HG02943 (cell line): ENCODE data around the gene NOTCH2NLA.
"Not testable (repeated sequence)": the region's sequence is repeated elsewhere in the genome, so short reads cannot be mapped to it uniquely, and the experiment has no call there.

Source experiments
- ATAC-seq: cut with Tn5 transposase; IDR thresholded peaks from one replicate; pipeline ENCODE4 v1.9.1; 2021; ENCODE audit warnings: mild to moderate bottlenecking, low read depth, moderate library complexity; ENCODE audit not compliant: unreplicated experiment

The NOTCH2NLA gene

GRCh38 chr1:146228710-146229477 lies at the start of gene NOTCH2NLA:
Gene NOTCH2NLA, minus strand, starts transcription at chr1:146229021. Its CDS starts 39,684 bp downstream, at chr1:146189337.
- not testable (repeated sequence) for ATAC-seq

DNA sequence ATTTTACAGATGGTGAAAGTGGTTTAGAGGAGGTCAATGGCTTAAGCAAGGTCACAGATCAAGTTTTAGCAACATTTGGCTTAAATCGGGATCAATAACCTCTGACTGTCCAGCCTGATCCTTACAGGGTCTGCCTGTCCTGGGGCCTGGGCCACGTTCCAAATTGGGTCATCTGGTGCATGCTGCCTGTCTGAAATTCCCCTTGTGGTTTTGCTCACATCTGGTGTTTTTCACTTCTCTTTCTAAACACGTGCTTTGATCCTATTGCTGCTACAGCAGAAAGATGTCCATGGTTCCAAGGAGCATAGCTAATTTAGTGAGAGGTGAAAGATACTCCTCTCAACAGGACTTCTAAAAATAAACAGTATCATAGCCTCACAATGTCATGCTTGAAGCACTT lies 49.5 kb upstream of the NOTCH2NLA start:
- peak; percentile 56 for ATAC-seq

GRCh38 chr1:146277087-146277486 lies 48.3 kb upstream of the NOTCH2NLA start:
- ATAC-seq: not testable (repeated sequence)

DNA sequence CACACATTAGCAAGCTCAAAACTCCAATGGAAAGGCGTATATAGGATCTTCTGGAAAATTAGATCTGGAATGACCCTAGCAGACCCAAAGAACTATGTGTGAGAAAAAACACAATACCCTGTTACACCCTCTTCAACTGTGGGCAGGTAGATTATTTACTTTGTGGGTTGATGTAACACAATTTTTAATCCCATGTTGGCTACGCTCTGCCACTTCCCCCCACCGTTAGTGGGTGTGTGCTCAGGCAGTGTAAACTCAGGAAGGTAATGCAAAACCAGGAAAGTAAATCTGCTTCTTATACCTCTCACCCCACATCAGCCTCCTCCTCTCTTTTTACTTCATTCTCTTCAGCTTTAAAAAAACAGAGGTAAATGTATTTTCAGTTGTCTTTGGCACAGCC lies 45.3 kb upstream of the NOTCH2NLA start:
- ATAC-seq: not testable (repeated sequence)

DNA sequence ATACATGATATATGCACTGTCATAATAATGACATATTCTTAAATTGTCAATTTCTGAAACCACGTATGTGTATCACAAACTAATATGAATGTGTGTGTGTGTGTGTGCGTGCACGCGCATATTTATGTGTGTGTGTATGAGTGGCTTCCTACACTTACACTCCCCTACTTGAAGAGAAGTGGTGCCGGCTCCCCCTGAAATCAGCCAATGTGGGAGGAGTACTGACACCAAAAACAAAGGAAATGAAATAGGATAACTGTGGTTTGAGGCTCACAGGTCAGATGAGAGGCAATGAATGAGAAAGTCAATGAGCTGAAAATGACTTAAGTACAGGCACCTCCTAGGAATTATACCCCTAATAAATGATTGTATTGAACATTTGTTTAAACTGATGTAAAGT lies 44.4 kb upstream of the NOTCH2NLA start:
- ATAC-seq: not testable (repeated sequence)

DNA sequence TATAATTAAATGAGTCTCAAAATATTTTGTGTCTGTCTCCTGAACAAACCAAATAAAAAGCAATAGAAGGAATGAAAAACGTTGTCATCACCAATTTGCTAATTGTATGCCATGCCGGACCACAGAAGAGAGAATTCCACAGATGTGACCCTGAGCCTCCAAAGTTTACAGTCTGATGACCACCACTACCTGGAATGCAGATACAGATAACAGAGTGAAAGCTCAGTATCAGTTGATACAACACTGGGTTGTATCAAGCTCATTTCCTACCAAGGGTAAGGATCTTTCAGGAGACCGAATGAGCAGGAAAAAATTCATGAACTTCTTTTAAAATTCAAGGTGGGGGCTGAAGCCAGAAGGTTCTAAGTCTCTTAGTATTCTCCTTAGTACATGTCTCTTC lies 43.9 kb upstream of the NOTCH2NLA start:
- ATAC-seq: not testable (repeated sequence)

GRCh38 chr1:146271977-146272376 lies 43.2 kb upstream of the NOTCH2NLA start:
- not testable (repeated sequence) for ATAC-seq

DNA sequence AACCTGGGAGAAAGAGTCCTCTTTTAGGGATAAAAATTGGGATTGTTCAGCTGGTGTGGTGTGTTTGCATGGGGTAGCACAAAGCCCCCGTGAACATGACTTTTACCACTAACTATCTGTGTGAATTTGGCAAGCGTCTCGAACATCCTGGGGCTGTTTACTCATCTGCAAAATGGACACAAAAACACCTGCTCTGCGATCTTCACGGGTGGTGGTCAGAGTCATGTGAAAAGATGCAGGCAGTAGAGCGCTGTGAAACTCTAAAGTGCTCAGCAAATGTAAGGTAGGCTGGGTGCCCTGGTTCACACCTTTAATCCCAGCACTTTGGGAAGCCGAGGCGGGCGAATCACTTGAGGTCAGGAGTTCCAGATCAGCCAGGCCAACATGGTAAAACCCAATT lies 41.3 kb upstream of the NOTCH2NLA start:
- not testable (repeated sequence) for ATAC-seq

DNA sequence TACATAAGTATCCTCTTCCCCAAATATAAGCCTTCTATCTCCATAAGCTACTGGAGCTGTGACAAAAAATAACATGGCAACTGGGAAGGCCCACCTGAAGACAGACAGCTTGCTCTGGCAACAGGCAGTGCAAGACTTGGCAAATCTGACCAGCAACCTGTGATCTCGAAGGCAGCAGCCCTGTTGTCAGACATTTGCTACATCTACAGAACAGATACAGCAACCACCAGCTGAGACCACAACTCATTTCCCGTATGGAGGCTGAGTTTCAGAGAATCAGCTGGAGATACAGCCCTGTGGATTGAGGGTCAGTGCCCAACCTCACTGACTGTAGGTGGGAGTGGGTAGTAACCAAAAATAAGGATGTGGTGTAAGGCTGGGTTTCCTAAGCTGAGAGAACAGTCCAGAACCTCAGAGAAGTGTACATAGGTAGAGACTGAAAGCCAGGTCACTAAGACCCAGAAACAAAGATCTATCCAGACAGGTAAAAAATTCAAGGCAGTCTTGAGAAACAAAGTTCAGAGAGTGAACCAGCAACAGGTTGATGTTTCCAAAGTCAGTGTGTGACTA lies 37.4 kb upstream of the NOTCH2NLA start:
- not testable (repeated sequence) for ATAC-seq

DNA sequence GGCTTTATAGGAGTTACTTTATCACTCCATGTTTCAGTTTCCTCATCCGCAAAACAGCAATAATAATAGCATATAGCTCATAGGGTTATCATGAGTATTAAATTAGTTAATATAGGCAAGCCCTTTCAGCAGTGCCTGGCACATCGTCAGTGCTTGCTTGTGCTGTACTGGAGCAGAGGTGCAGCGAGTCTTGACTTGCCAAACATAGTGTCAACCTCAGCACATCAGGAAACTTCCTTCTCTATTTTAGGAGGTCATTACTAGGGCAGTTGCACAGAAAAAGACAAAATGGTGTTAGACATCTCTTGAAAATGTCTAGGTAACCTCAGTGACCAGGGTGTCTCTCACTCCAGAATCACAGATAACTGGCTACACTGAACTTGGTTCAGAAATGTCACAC lies 35.9 kb upstream of the NOTCH2NLA start:
- ATAC-seq: not testable (repeated sequence)

GRCh38 chr1:146260006-146260730 lies 31.3 kb upstream of the NOTCH2NLA start:
- not testable (repeated sequence) for ATAC-seq

- not testable (repeated sequence) for ATAC-seq
These were observed 29.3 kb upstream of the NOTCH2NLA start for GRCh38 chr1:146257992-146258552.

DNA sequence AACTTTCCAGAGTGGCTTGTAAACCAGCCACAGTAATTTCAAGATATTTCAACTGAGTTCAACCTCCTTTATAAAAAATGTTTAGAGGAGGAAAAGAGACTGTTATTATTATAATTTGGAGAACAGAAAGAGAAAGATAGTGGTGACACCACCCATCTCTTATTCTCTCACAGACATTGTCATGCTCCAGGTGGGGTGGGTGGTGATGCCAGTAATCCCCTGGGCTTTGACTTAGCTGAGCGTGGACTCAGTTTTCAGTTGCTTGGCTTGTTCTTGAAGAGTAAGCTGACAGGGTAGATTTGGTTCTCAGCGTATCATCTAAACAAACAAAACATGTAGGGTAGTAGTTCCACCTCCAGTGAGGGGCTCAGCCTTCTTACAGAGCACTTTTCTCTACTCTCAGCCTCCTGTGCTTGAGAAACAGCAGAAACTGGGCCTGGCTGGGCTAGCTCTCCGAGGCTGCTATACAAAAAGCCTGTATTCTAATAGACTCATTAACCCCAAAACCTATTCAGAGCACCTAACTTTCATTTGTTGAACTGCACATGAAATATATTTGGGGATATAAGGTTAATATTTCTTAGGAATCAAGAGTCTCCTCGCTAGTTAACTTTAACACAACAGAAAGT lies 25.9 kb upstream of the NOTCH2NLA start:
- ATAC-seq: not testable (repeated sequence)

DNA sequence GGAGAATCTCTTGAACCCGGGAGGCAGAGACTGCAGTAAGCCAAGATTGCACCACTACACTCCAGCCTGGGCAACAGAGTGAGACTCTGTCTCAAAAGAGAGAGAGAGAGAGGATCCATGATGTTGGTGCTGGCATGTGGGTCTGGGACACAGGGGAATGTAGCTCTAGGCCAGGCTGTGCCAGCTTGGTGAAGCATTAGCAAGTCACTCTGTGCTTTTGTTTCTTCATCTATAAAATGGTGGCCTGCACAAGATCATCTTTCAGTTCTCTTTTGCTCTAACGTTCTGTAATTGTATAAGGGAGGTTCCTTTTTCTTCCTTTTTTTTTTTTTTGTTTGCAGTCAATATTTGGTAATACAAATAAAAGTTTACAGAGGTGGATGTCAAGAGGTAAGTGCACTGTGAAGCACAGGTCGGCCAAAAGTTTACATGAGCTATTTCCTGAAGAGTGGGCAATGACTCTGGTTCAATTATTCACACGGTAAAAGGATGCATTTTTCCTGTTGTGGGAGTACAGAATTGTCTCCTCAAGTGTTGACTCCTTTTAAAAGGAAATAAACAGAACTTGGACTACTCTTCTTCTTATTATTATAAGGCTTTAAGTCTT lies 24.5 kb upstream of the NOTCH2NLA start:
- not testable (repeated sequence) for ATAC-seq

DNA sequence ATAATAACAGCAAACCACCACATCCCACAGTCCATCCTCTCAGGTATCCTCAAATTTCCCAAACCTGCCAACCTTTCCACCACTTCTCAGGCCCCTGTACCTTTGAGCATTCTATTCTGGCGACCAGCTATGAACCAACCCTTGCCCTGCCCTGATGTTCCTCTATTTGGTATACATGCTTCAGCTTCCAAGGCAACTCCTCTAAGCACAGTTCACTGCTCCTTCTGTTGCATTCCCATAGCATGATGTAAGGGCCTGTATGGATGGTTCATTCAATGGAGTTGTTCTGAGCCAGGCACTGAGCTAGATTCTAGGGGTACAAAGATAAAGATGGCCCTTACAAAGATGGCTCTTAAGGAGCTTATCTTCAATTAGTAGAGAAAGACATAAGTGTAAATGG lies 22.7 kb upstream of the NOTCH2NLA start:
- not testable (repeated sequence) for ATAC-seq

DNA sequence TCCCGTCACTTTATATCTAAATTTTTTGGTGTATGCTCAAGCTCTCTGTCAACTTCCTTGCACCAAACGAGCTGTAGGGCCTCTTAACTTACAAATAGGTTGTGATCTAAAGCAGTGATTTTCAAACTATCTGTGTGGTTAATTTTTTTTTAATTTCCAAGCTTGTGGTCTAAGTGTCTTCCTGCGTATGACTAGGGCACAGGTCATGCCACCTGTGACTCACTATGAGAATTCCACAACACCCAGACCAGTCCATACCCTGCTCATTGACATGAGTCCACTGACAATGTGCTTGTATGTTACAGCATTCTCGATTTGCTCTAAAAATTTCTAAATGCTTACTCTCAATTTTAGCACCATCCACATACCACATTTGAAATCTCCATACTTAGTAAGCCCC lies 19.8 kb upstream of the NOTCH2NLA start:
- ATAC-seq: not testable (repeated sequence)

DNA sequence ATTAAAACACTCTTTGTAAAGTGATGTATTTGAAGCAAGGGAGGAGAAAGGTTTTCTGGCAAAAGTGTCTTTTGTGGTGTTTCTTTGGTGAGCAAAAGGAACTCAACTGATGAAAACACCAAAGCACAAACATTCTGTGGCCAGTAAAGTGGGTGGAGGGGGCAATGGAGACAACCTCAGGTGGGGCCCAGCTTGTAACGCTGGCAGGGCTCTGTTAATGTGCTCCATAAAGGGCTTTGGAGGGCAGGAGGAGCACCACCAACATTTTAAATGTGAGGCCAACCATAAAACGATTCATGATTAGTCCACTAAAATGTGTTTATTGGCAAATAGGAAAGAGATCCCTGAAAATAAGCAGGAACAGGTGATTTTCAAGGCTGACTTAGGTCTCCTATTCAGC lies 7.8 kb upstream of the NOTCH2NLA start:
- not testable (repeated sequence) for ATAC-seq

GRCh38 chr1:146236026-146236601 lies 7.3 kb upstream of the NOTCH2NLA start:
- not testable (repeated sequence) for ATAC-seq

DNA sequence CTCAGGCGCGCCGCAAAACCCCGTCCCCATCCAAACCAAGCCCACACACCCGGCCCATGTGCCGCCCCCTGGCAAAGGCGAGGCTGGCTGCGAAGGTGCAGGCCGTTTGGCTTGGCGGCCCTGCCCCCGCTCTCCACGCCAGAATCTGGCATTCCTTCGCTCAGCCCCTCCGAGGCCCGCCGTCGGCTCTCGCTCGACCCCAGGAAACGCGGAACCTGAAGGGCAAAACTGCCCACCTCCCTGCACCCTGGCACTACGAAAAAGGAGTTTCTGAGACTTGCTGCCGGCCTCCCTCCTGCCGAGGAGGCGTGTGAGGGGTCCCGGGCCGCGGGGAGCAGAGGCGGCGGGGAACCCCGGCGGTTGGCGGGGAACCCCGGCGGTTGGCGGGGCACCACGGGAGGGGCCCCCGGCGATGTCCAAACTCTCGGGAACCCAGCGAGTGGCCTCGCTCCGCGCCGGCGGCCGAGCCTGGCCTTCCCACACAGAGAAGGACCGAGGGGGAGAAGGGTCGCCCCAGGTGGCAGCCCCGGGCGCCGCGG lies 608 bp downstream of the NOTCH2NLA start:
- ATAC-seq: not testable (repeated sequence)
